ENCODE results near the gene PALLD. TPM values are rescaled to one million over a fixed set of nuclear protein-coding genes. Genes with fewer than 3 reads are reported as not detected.

Gene PALLD
- polyA plus RNA-seq, 3 donors = 6.1 to 11.8 (median 9.9) TPM

DNA sequence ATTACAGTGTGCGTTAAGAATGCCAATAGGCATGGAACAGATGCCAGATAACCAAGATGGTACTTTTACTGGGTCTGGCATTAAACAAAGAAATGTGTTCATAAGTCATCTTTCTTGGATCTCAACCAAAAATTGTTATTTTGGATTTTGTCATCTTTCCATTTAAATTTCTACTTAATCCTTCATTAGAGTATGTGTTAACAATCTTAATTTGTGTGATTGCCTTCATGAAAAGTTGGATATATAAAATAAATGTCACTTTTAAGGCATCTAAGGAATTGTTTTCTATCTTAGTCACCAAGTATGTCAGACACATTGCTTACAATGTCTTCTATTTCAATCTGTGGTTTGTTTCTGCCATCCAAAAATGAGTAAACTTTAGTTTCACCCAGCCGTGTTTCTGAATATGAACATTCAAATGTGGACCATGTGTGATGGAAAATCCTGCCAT, 87.5 kb downstream of the PALLD start:
- no peak for TF ChIP-seq CTCF (IDR thresholded peaks at IDR 0.05)
- H3K27me3 Mint-ChIP-seq (ENCODE audit: low read depth in 3 of 3) = peaks cover 0 to 1% (median 0%) of the 10 kb centered on the region in 3 donors
- no peaks in the 10 kb centered on the region for H3K36me3 Mint-ChIP-seq
- H3K9me3 ChIP-seq (replicated peaks in 1 of 2; ENCODE audit: control insufficient read depth in 1 of 2, insufficient read depth in 1 of 2, low read length in 2 of 2) = no peaks in the 10 kb centered on the region
- H3K4me3 ChIP-seq (replicated peaks in 1 of 3; ENCODE audit: low read depth in 2 of 3, low read length in 3 of 3) = no peak overlapping the region
- H3K79me2 ChIP-seq (ENCODE audit: insufficient read depth, low read length) = no peaks in the 10 kb centered on the region
- no peaks in the 10 kb centered on the region for H3K27me3 ChIP-seq (ENCODE audit: control insufficient read depth in 2 of 2, insufficient read depth in 2 of 2, low read length in 2 of 2)
- no peaks in the 10 kb centered on the region for H3K4me1 Mint-ChIP-seq
- intact Hi-C loops (cut with micrococcal nuclease) = no loop called here
- H3K4me1 ChIP-seq (ENCODE audit: control insufficient read depth in 1 of 2, insufficient read depth in 2 of 2, low read length in 2 of 2) = no peaks in the 10 kb centered on the region
- no peak overlapping the region for H3K4me3 Mint-ChIP-seq
- H3K4me2 ChIP-seq (replicated peaks; ENCODE audit: extremely low read depth, low read length, poor library complexity, severe bottlenecking) = no peak overlapping the region
- no peak overlapping the region for H3K9ac ChIP-seq (ENCODE audit: insufficient read depth, low read length, poor library complexity, severe bottlenecking)
- no peaks in the 10 kb centered on the region for H4K20me1 ChIP-seq (ENCODE audit: insufficient read depth, low read length)
- DNase-seq = no peak
- H3K27ac ChIP-seq (ENCODE audit: low read depth in 1 of 2, low read length in 2 of 2) = no peak overlapping the region
- WGBS (ENCODE audit: insufficient coverage) = no CpG with 5 or more reads among the region's 2 CpGs
- no peak overlapping the region for H2AFZ ChIP-seq (ENCODE audit: insufficient read depth, low read depth, low read length, poor library complexity, severe bottlenecking)
- no peak overlapping the region for H3K27ac Mint-ChIP-seq
- H3K36me3 ChIP-seq (replicated peaks in 1 of 2; ENCODE audit: control insufficient read depth in 1 of 2, insufficient read depth in 2 of 2, low read length in 2 of 2) = no peaks in the 10 kb centered on the region
- peaks cover 0 to 9% (median 5%) of the 10 kb centered on the region in 7 donors for H3K9me3 Mint-ChIP-seq

- Histone ChIP-seq H3K27ac (ENCODE audit: low read depth in 1 of 2, low read length in 2 of 2) (no peak overlapping the region), H3K27me3 (ENCODE audit: control insufficient read depth in 2 of 2, insufficient read depth in 2 of 2, low read length in 2 of 2) (no peaks in the 10 kb centered on the region), H3K9me3 (replicated peaks in 1 of 2; ENCODE audit: control insufficient read depth in 1 of 2, insufficient read depth in 1 of 2, low read length in 2 of 2) (no peaks in the 10 kb centered on the region), H3K4me3 (replicated peaks in 1 of 3; ENCODE audit: low read depth in 2 of 3, low read length in 3 of 3) (no peak overlapping the region), H3K79me2 (ENCODE audit: insufficient read depth, low read length) (no peaks in the 10 kb centered on the region), H3K9ac (ENCODE audit: insufficient read depth, low read length, poor library complexity, severe bottlenecking) (no peak overlapping the region), H3K4me2 (replicated peaks; ENCODE audit: extremely low read depth, low read length, poor library complexity, severe bottlenecking) (no peak overlapping the region), H2AFZ (ENCODE audit: insufficient read depth, low read depth, low read length, poor library complexity, severe bottlenecking) (no peak overlapping the region), H3K36me3 (replicated peaks in 1 of 2; ENCODE audit: control insufficient read depth in 1 of 2, insufficient read depth in 2 of 2, low read length in 2 of 2) (no peaks in the 10 kb centered on the region), H4K20me1 (ENCODE audit: insufficient read depth, low read length) (no peaks in the 10 kb centered on the region), H3K4me1 (ENCODE audit: control insufficient read depth in 1 of 2, insufficient read depth in 2 of 2, low read length in 2 of 2) (no peaks in the 10 kb centered on the region)
- Mint-ChIP-seq H3K27ac (peak overlapping the region in 1 of 7 donors; percentile 2), H3K4me3 (no peak overlapping the region), H3K4me1 (no peaks in the 10 kb centered on the region), H3K36me3 (no peaks in the 10 kb centered on the region), H3K27me3 (ENCODE audit: low read depth in 3 of 3) (peaks cover 0 to 2% (median 0%) of the 10 kb centered on the region in 3 donors), H3K9me3 (peaks cover 0 to 7% (median 5%) of the 10 kb centered on the region in 7 donors)
- WGBS (ENCODE audit: insufficient coverage) = 19% methylated on average over 5 of the region's 9 CpGs
- intact Hi-C loops (cut with micrococcal nuclease) = no loop called here
- DNase-seq = peak in 2 of 3 donors; percentile 10 to 15
- peak; percentile 62 for TF ChIP-seq CTCF (IDR thresholded peaks at IDR 0.05)
These were observed 88.6 kb downstream of the PALLD start for GRCh38 chr4:168585168-168586091.

Measured in CD14-positive monocyte (primary cell).